ENCODE results near the gene COL4A3.

GRCh38 chr2:227163485-227163997 is 883 bp upstream of the COL4A3 start:
- TF ChIP-seq CTCF (IDR thresholded peaks at IDR 0.05) (no peak), POLR2A (IDR thresholded peaks at IDR 0.05) (no peak)
